Activated CD4-positive, CD25-positive, alpha-beta regulatory T cell (primary cell): Measurements from ENCODE around the gene PRG3.
"Not testable (repeated sequence)": the region's sequence is repeated elsewhere in the genome, so short reads cannot be mapped to it uniquely, and the experiment has no call there.

ENCODE experiments used
- DNase-seq, 4 experiments: peaks; one replicate each; lab custom pipeline; 2025; lab: John Stamatoyannopoulos, UW

PRG3 gene

GRCh38 chr11:57336856-57337255, 44.1 kb downstream of the PRG3 start:
- not testable (repeated sequence) for DNase-seq

- DNase-seq, result no peak
Observed at GRCh38 chr11:57336111-57336666, 44.8 kb downstream of the PRG3 start.

GRCh38 chr11:57335343-57336110, 45.4 kb downstream of the PRG3 start, which contains the start of gene SSRP1:
Gene SSRP1, minus strand, starts transcription at chr11:57335892. Its CDS starts 771 bp downstream, at chr11:57335121.
- peak; percentile 61 to 80 (median 74) for DNase-seq

GRCh38 chr11:57335023-57335342, 46.0 kb downstream of the PRG3 start:
- DNase-seq, result no peak

- no peak for DNase-seq
Observed at GRCh38 chr11:57332694-57333440, 48.1 kb downstream of the PRG3 start.

GRCh38 chr11:57331720-57332119, 49.2 kb downstream of the PRG3 start:
- DNase-seq, result no peak

GRCh38 chr11:57330029-57330428, 50.9 kb downstream of the PRG3 start:
- no peak for DNase-seq

- no peak for DNase-seq
Observed at GRCh38 chr11:57327721-57328120, 53.2 kb downstream of the PRG3 start.
